H1 (cell line): ENCODE measurements around the gene PGLYRP2. TPM values are rescaled to one million over a fixed set of nuclear protein-coding genes. Genes with fewer than 3 reads are reported as not detected.

Source experiments
- CTCF ChIA-PET: fragments of 300-600 bp; sonication (Branson Sonifier 250); formaldehyde crosslinking; loops from one replicate; lab custom pipeline; 2021; ENCODE audit not compliant: partially characterized antibody; lab: Charles Lee
- POLR2A ChIA-PET: fragments of 300-600 bp; sonication (Branson Sonifier 250); formaldehyde crosslinking; loops from one replicate; lab custom pipeline; 2021; ENCODE audit warnings: inconsistent platforms; ENCODE audit not compliant: partially characterized antibody; lab: Charles Lee
- DNase-seq, 2 experiments: peaks; one replicate each; pipeline versions ENCODE4 v3.0.0 to v3.0.0-alpha.2; 2010 to 2022; ENCODE audit warnings: low spot score in 2 of 2, low read depth in 1 of 2, mixed read lengths in 1 of 2
- FAIRE-seq: peaks from 2 replicates; lab custom pipeline; 2011; peaks lifted over from hg19 to GRCh38; lab: Jason Lieb, UNC
- H2AFZ ChIP-seq: 2 replicates; pipeline ENCODE4 v1.8.1; 2012; ENCODE audit warnings: low read length, inconsistent platforms
- H2AK5ac ChIP-seq: 2 replicates; pipeline ENCODE4 v1.6.1; 2013; ENCODE audit warnings: low read depth, low read length
- H2BK120ac ChIP-seq: replicated peaks from 2 replicates; pipeline ENCODE3; 2013; ENCODE audit warnings: low read depth, low read length, inconsistent platforms
- H2BK12ac ChIP-seq: 2 replicates; pipeline ENCODE4 v1.6.1; 2013; ENCODE audit warnings: low read depth, low read length
- H2BK15ac ChIP-seq: 2 replicates; pipeline ENCODE4 v1.6.1; 2013; ENCODE audit warnings: low read length
- H2BK20ac ChIP-seq: 2 replicates; pipeline ENCODE4 v1.6.1; 2013; ENCODE audit warnings: low read length
- H2BK5ac ChIP-seq: 2 replicates; pipeline ENCODE4 v1.6.1; 2013; ENCODE audit warnings: low read depth, low read length
- H3K14ac ChIP-seq: 2 replicates; pipeline ENCODE4 v1.6.1; 2013; ENCODE audit warnings: inconsistent platforms; ENCODE audit not compliant: insufficient read length
- H3K18ac ChIP-seq: 2 replicates; pipeline ENCODE4 v1.6.1; 2013; ENCODE audit warnings: low read length; ENCODE audit errors: extremely low read depth
- H3K23ac ChIP-seq: 2 replicates; pipeline ENCODE4 v1.6.1; 2013; ENCODE audit warnings: inconsistent platforms; ENCODE audit not compliant: insufficient read length
- H3K23me2 ChIP-seq: 2 replicates; pipeline ENCODE4 v1.6.1; 2013; ENCODE audit warnings: low read depth, low read length
- H3K27ac ChIP-seq: 2 replicates; pipeline ENCODE4 v1.6.1; 2011; ENCODE audit warnings: low read depth, low read length, inconsistent platforms
- H3K27me3 ChIP-seq, 4 experiments: replicated peaks in 1 of 4; 1 replicate in 1 of 4; 2 replicates in 3 of 4; pipeline versions ENCODE4 v1.6.1 to v1.8.1; 2011 to 2013; ENCODE audit warnings: low read length in 3 of 4, mild to moderate bottlenecking in 3 of 4, inconsistent platforms in 2 of 4, mixed read lengths in 2 of 4, moderate library complexity in 1 of 4; ENCODE audit not compliant: control insufficient read depth in 3 of 4, insufficient read depth in 3 of 4; ENCODE audit errors: extremely low read depth in 1 of 4
- H3K36me3 ChIP-seq, 4 experiments: 2 replicates each; pipeline versions ENCODE4 v1.6.1 to v1.8.1; 2011 to 2013; ENCODE audit warnings: mild to moderate bottlenecking in 4 of 4, low read length in 3 of 4, moderate library complexity in 2 of 4, control low read depth in 1 of 4, inconsistent platforms in 1 of 4; ENCODE audit not compliant: insufficient read depth in 4 of 4, control insufficient read depth in 2 of 4
- H3K4ac ChIP-seq: replicated peaks from 2 replicates; pipeline ENCODE3; 2013; ENCODE audit warnings: low read length, low read depth, mixed read lengths, inconsistent platforms; ENCODE audit not compliant: insufficient read length
- H3K4me1 ChIP-seq, 4 experiments: replicated peaks in 1 of 4; 1 replicate in 1 of 4; 2 replicates in 3 of 4; pipeline versions ENCODE4 v1.6.1 to v1.8.1; 2011 to 2013; ENCODE audit warnings: low read length in 3 of 4, inconsistent platforms in 2 of 4, mixed read lengths in 1 of 4; ENCODE audit not compliant: insufficient read depth in 4 of 4, control insufficient read depth in 3 of 4
- H3K4me2 ChIP-seq, 2 experiments: 2 replicates each; pipeline versions ENCODE4 v1.6.1 to v1.8.1; 2011 to 2013; ENCODE audit warnings: low read depth in 2 of 2, low read length in 2 of 2, control low read depth in 1 of 2, inconsistent platforms in 1 of 2, mild to moderate bottlenecking in 1 of 2; ENCODE audit not compliant: insufficient read depth in 1 of 2
- H3K4me3 ChIP-seq, 4 experiments: fragments of 200-600, 300-600 bp in 1 of 4; sonication (generic), shearing (Covaris generic), sonication (Bioruptor Twin) in 1 of 4; 2 replicates each; pipeline versions ENCODE4 v1.5.1 to v1.8.1; 2011 to 2016; ENCODE audit warnings: low read length in 4 of 4, low read depth in 3 of 4, control low read depth in 2 of 4, inconsistent platforms in 2 of 4, mild to moderate bottlenecking in 2 of 4, mixed read lengths in 1 of 4, moderate library complexity in 1 of 4; ENCODE audit not compliant: insufficient read depth in 2 of 4; ENCODE audit errors: extremely low read depth in 1 of 4
- H3K56ac ChIP-seq: replicated peaks from 2 replicates; pipeline ENCODE3; 2013; ENCODE audit warnings: low read depth, mild to moderate bottlenecking, mixed read lengths, low read length, inconsistent platforms; ENCODE audit not compliant: insufficient read length
- H3K79me1 ChIP-seq: 2 replicates; pipeline ENCODE4 v1.6.1; 2013; ENCODE audit warnings: low read depth, low read length, control low read depth
- H3K79me2 ChIP-seq, 2 experiments: 2 replicates each; pipeline versions ENCODE4 v1.6.1 to v1.8.1; 2012 to 2013; ENCODE audit warnings: low read length in 2 of 2, mild to moderate bottlenecking in 2 of 2, inconsistent platforms in 1 of 2; ENCODE audit not compliant: insufficient read depth in 2 of 2, control insufficient read depth in 1 of 2
- H3K9ac ChIP-seq, 4 experiments: replicated peaks in 1 of 4; 1 replicate in 1 of 4; 2 replicates in 3 of 4; pipeline versions ENCODE4 v1.6.1 to v1.8.1; 2011 to 2013; ENCODE audit warnings: low read depth in 3 of 4, low read length in 3 of 4, control low read depth in 2 of 4, mild to moderate bottlenecking in 2 of 4, moderate library complexity in 2 of 4, inconsistent platforms in 1 of 4; ENCODE audit errors: extremely low read depth in 1 of 4
- H3K9me3 ChIP-seq, 2 experiments: 2 replicates each; pipeline versions ENCODE4 v1.6.1 to v1.8.1; 2012 to 2013; ENCODE audit warnings: mild to moderate bottlenecking in 2 of 2, moderate library complexity in 2 of 2, control low read depth in 1 of 2, inconsistent platforms in 1 of 2, low read depth in 1 of 2, low read length in 1 of 2, mixed read lengths in 1 of 2; ENCODE audit not compliant: insufficient read depth in 2 of 2
- H4K20me1 ChIP-seq, 2 experiments: replicated peaks in 1 of 2; 2 replicates each; pipeline versions ENCODE3 to v1.8.1; 2011 to 2013; ENCODE audit warnings: inconsistent platforms in 2 of 2, low read length in 2 of 2, mild to moderate bottlenecking in 1 of 2; ENCODE audit not compliant: insufficient read depth in 2 of 2, control insufficient read depth in 1 of 2
- H4K5ac ChIP-seq: 2 replicates; pipeline ENCODE4 v1.6.1; 2013; ENCODE audit warnings: low read length, low read depth, mixed read lengths, inconsistent platforms; ENCODE audit not compliant: insufficient read length
- H4K8ac ChIP-seq: 2 replicates; pipeline ENCODE4 v1.8.0; 2013; ENCODE audit warnings: mild to moderate bottlenecking, moderate library complexity, low read length, inconsistent platforms; ENCODE audit not compliant: insufficient read depth; ENCODE audit errors: extremely low read depth
- H4K91ac ChIP-seq: replicated peaks from 2 replicates; pipeline ENCODE3; 2013; ENCODE audit warnings: low read length, mixed read lengths, inconsistent platforms; ENCODE audit not compliant: insufficient read length
- ASH2L ChIP-seq: fragments of 200-600, 300-600 bp; sonication (generic); IDR thresholded peaks from one replicate; pipeline ENCODE4 v1.7.1; 2017; ENCODE audit warnings: low read length
- ATF2 ChIP-seq: IDR thresholded peaks from 2 replicates; pipeline ENCODE4 v1.6.1; 2012; ENCODE audit warnings: low read length, inconsistent platforms
- BACH1 ChIP-seq: IDR thresholded peaks from 2 replicates; pipeline ENCODE4 v1.6.1; 2012; ENCODE audit warnings: low read length, improper control_type of control experiment
- BCL11A ChIP-seq, 2 experiments: IDR thresholded peaks; one replicate each; pipeline ENCODE4 v1.6.1; 2011; ENCODE audit warnings: low read depth in 2 of 2, low read length in 2 of 2, mild to moderate bottlenecking in 2 of 2
- CHD2 ChIP-seq: IDR thresholded peaks from 2 replicates; pipeline ENCODE4 v1.6.1; 2012; ENCODE audit warnings: low read length, improper control_type of control experiment
- CREB1 ChIP-seq: IDR thresholded peaks from 2 replicates; pipeline ENCODE4 v1.6.1; 2012; ENCODE audit warnings: inconsistent platforms
- GABPA ChIP-seq: IDR thresholded peaks from 2 replicates; pipeline ENCODE4 v1.6.1; 2011; ENCODE audit warnings: mild to moderate bottlenecking, low read length, moderate library complexity, borderline replicate concordance; ENCODE audit not compliant: insufficient read depth
- JUND ChIP-seq: IDR thresholded peaks from 2 replicates; pipeline ENCODE4 v1.6.1; 2011; ENCODE audit warnings: mild to moderate bottlenecking, improper control_type of control experiment, low read length
- KDM5A ChIP-seq: fragments of 200-600 bp; IDR thresholded peaks from 2 replicates; pipeline ENCODE4 v1.7.1; 2012; ENCODE audit warnings: mild to moderate bottlenecking, low read length, inconsistent platforms, mixed read lengths
- POLR2A ChIP-seq, 2 experiments: IDR thresholded peaks; 1 replicate in 1 of 2; 2 replicates in 1 of 2; pipeline ENCODE4 v1.6.1; 2011; ENCODE audit warnings: low read depth in 2 of 2, low read length in 2 of 2, mild to moderate bottlenecking in 2 of 2; ENCODE audit errors: control extremely low read depth in 1 of 2
- SAP30 ChIP-seq: fragments of 300-600 bp; sonication (generic); IDR thresholded peaks from 2 replicates; pipeline ENCODE4 v1.7.1; 2012; ENCODE audit warnings: low read length, moderate library complexity, mild to moderate bottlenecking, inconsistent platforms; ENCODE audit not compliant: insufficient read depth, insufficient replicate concordance
- SIX5 ChIP-seq: IDR thresholded peaks from 2 replicates; pipeline ENCODE4 v1.6.1; 2011; ENCODE audit warnings: mild to moderate bottlenecking, low read depth, low read length
- WGBS, 2 experiments: shearing (Covaris generic) in 1 of 2; methylation state at CpG; one replicate each; pipeline versions ENCODE4 v1.1.6 to v1.1.7; 2013 to 2015; ENCODE audit warnings: low lambda C conversion rate in 2 of 2, mixed read lengths in 2 of 2, inconsistent platforms in 1 of 2, low coverage in 1 of 2, missing lambda C conversion rate in 1 of 2; ENCODE audit not compliant: insufficient replicate concordance in 2 of 2, insufficient coverage in 1 of 2, insufficient read length in 1 of 2; ENCODE audit errors: extremely low coverage in 1 of 2, missing lambda C conversion rate in 1 of 2; 5-methylcytosine and 5-hydroxymethylcytosine counted together
- polyA plus RNA-seq, 7 experiments: library from polyadenylated mRNA; depleted of rRNA in 3 of 7; stranded (reverse) in 5 of 7; unstranded in 2 of 7; fragments of >200 nt in 5 of 7; fragments of 200-250 nt in 2 of 7; gene quantifications; 1 replicate in 5 of 7; 2 replicates in 1 of 7; 4 replicates in 1 of 7; pipeline versions ENCODE4 v1.2.1 to v1.2.3, GENCODE V29; 2011 to 2013; ENCODE audit warnings: missing spikeins in 2 of 7, mixed read lengths in 2 of 7
- total RNA-seq: library from RNA; stranded (reverse); fragmentation: NEBNext Ultra II Directional; extraction: Animal tissue kit (Norgen Biotek cat#: 25700); gene quantifications from 2 replicates; pipeline ENCODE4 v1.2.1, GENCODE V29; 2021

PGLYRP2 gene
- total and polyA plus RNA-seq, 2 of the 8 experiments (the other 6 are each of a cell fraction or from before 2014, with no cell fraction given) = not detected

- Histone ChIP-seq H4K91ac (no peak overlapping the region), H3K79me2 (no peaks in the 10 kb centered on the region), H4K5ac (no peak overlapping the region), H4K8ac (no peak overlapping the region), H3K4me3 (no peak overlapping the region), H3K14ac (no peak overlapping the region), H3K9me3 (peaks cover 37 to 57% of the 10 kb centered on the region in 2 experiments; a peak in 3 of 4 replicates), H2BK20ac (no peak overlapping the region), H3K23me2 (no peaks in the 10 kb centered on the region), H2BK15ac (no peak overlapping the region), H2BK5ac (no peak overlapping the region), H2AK5ac (no peak overlapping the region), H3K79me1 (no peaks in the 10 kb centered on the region), H2AFZ (no peak overlapping the region), H4K20me1 (no peaks in the 10 kb centered on the region), H3K27ac (no peak overlapping the region), H3K56ac (no peak overlapping the region), H2BK12ac (no peak overlapping the region), H3K36me3 (no peaks in the 10 kb centered on the region), H2BK120ac (no peak overlapping the region), H3K9ac (no peak overlapping the region), H3K4me2 (no peak overlapping the region), H3K4me1 (no peaks in the 10 kb centered on the region), H3K23ac (no peak overlapping the region), H3K18ac (no peak overlapping the region), H3K4ac (no peak overlapping the region), H3K27me3 (peaks cover 0 to 2% (median under 1%) of the 10 kb centered on the region in 4 experiments; a peak in 3 of 7 replicates)
- DNase-seq (no peak), FAIRE-seq (no peak)
- ChIA-PET CTCF (no interaction called here), POLR2A (no interaction called here)
- 93% methylated on average over 6 of the region's 10 CpGs; no CpG with 5 or more reads in 1 of the 2 experiments for WGBS, 2 experiments
- TF ChIP-seq BCL11A (IDR thresholded peaks at IDR 0.05; ENCODE audit: low read depth in 2 of 2, low read length in 2 of 2) (no peak), JUND (no peak), CHD2 (no peak), SIX5 (no peak), POLR2A (IDR thresholded peaks at IDR 0.05; ENCODE audit: control extremely low read depth in 1 of 2, low read depth in 2 of 2, low read length in 2 of 2) (no peak), ASH2L (no peak), ATF2 (no peak), BACH1 (no peak), CREB1 (no peak), SAP30 (no peak), GABPA (no peak), KDM5A (no peak)
These were observed 3.7 kb downstream of the PGLYRP2 start for GRCh38 chr19:15475611-15476010.
